ENCODE measurements around the gene NUP58.
"Not testable (repeated sequence)": the region's sequence is repeated elsewhere in the genome, so short reads cannot be mapped to it uniquely, and the experiment has no call there.

The NUP58 gene

GRCh38 chr13:25286969-25287961, 14.2 kb upstream of the NUP58 start, which contains the start of gene MTMR6:
MTMR6 (minus strand) TSS chr13:25287488; CDS start chr13:25287247, 241 bp downstream.
- no peaks in the 10 kb centered on the region for H3K9me3 ChIP-seq
- H3K4me1 ChIP-seq, result 0 out of 2 replicates have a peak, but pooled peaks cover 4% of the 10 kb centered on the region
- peak within 1 kb of the TSS; percentile 88 for H3K4me3 ChIP-seq
- H3K36me3 ChIP-seq (replicated peaks), result no peaks in the 10 kb centered on the region
- DNase-seq (ENCODE audit: low spot score in 2 of 2), result peak; percentile 76 to 95
- H3K27me3 ChIP-seq (ENCODE audit: low read depth), result peaks cover 7% of the 10 kb centered on the region
- in situ Hi-C loops (cut with MboI; ENCODE audit: low sequenced_read_pairs), result no loop called here

DNA sequence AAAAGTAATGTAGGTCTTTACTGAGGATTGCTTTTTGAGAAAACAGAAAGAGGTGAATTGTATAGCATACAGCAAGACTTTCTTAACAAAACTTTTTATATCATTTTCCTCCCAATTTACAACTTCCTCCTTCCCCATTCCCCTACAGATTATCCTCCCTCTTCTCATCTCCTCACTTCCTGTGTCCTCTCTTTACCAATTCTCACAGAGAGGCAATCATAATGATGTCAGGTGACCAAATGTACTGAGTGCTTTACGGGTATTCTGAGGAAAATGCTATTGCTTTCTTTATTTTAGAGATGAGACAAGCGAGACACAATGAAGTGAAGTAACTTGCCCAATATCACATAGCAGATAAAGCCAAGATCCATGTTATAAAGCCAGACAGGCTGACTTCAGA, 12.5 kb upstream of the NUP58 start:
- Histone ChIP-seq H3K36me3 (replicated peaks) (no peaks in the 10 kb centered on the region), H3K9me3 (no peaks in the 10 kb centered on the region), H3K4me1 (0 out of 2 replicates have a peak, but pooled peaks cover 4% of the 10 kb centered on the region), H3K4me3 (no peak overlapping the region), H3K27me3 (ENCODE audit: low read depth) (peaks cover 7% of the 10 kb centered on the region)
- in situ Hi-C loops (cut with MboI; ENCODE audit: low sequenced_read_pairs), result no loop called here
- DNase-seq (ENCODE audit: low spot score in 2 of 2), result no peak

DNA sequence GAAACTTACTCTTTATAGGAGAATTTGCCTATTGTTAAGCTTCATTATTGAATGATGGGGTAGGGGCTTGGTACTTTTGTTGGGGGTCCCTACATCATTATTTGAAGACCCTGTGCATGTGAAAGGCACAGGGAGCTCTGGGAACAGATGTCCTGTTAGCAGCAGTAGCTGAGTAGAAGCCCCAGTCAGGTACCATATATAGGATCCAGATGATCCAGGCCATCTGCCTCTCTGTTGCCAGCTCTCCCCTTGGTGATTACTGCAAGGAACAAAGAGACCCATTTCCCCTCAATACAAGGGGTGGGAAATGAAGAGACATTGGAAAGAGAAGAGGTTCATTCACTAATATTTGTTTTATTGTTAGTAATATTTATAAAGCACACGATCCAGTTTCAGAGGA, 9.7 kb upstream of the NUP58 start:
- H3K4me1 ChIP-seq, result no peaks in the 10 kb centered on the region
- no peak for DNase-seq (ENCODE audit: low spot score in 2 of 2)
- in situ Hi-C loops (cut with MboI; ENCODE audit: low sequenced_read_pairs), result no loop called here
- H3K36me3 ChIP-seq (replicated peaks), result no peaks in the 10 kb centered on the region
- H3K27me3 ChIP-seq (ENCODE audit: low read depth), result peaks cover 10% of the 10 kb centered on the region
- H3K9me3 ChIP-seq, result no peaks in the 10 kb centered on the region
- H3K4me3 ChIP-seq, result no peak overlapping the region

GRCh38 chr13:25292301-25292700, 9.1 kb upstream of the NUP58 start:
- no peaks in the 10 kb centered on the region for H3K4me1 ChIP-seq
- no peak for DNase-seq (ENCODE audit: low spot score in 2 of 2)

DNA sequence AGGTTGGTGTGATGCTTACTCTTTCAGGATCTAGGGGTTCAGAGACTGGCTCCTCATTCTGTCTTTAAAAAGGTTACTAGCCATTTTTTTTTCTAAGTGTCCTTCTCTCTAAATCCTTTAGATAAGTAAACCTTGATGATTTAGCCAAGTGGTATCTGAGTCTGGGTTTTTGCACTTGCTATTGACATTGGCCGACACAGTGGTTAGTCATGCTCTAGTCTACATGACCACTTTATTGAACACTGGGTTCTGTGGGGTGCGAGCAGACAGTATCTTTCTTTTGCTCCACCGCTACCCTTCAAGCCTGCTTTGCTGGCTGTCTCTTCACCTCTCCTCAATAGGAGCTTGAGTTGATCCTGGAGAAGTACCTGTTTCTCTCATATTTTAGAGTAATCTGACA, 6.2 kb upstream of the NUP58 start:
- no peaks in the 10 kb centered on the region for H3K9me3 ChIP-seq
- in situ Hi-C loops (cut with MboI; ENCODE audit: low sequenced_read_pairs), result no loop called here
- H3K4me3 ChIP-seq, result no peak overlapping the region
- peaks cover 9% of the 10 kb centered on the region for H3K27me3 ChIP-seq (ENCODE audit: low read depth)
- H3K4me1 ChIP-seq, result no peaks in the 10 kb centered on the region
- no peaks in the 10 kb centered on the region for H3K36me3 ChIP-seq (replicated peaks)
- no peak for DNase-seq (ENCODE audit: low spot score in 2 of 2)

More at GRCh38 chr13:25292301-25292700, 9.1 kb upstream of the NUP58 start:
- Histone ChIP-seq H3K27me3 (ENCODE audit: low read depth) (peaks cover 14% of the 10 kb centered on the region), H3K9me3 (no peaks in the 10 kb centered on the region), H3K4me3 (no peak overlapping the region), H3K36me3 (replicated peaks) (no peaks in the 10 kb centered on the region)
- in situ Hi-C loops (cut with MboI; ENCODE audit: low sequenced_read_pairs), result no loop called here

DNA sequence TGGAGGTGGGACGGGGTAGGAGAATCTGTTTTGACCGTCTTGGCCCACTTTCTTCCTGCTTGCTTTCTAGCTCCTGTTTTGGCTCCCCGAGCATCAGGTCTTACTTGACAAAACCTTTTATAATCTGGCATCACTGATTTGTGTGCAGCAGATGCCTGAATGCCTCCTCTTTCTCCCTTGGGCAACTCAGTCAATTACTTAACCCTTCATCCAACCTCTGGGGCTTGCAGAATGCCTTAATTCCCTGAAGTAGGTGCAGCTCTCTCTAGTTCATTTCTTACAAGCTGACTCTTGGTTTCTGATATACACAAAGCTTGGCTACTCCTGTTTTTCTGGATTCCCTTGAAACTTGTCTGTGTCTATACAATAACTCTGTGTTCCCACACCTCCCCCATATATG, 5.7 kb upstream of the NUP58 start:
- no peak for DNase-seq (ENCODE audit: low spot score in 2 of 2)
- in situ Hi-C loops (cut with MboI; ENCODE audit: low sequenced_read_pairs), result no loop called here

GRCh38 chr13:25300861-25301346, 521 bp upstream of the NUP58 start:
- no peak for DNase-seq (ENCODE audit: low spot score in 2 of 2)
- in situ Hi-C loops (cut with MboI; ENCODE audit: low sequenced_read_pairs), result no loop called here
- Histone ChIP-seq H3K9me3 (no peaks in the 10 kb centered on the region), H3K27me3 (ENCODE audit: low read depth) (peaks cover 9% of the 10 kb centered on the region), H3K4me1 (peaks cover 11% of the 10 kb centered on the region; the same call in 1 of the 2 replicates), H3K4me3 (peak overlapping the region; percentile 91), H3K36me3 (replicated peaks) (peaks cover 20% of the 10 kb centered on the region)

More for the DNA sequence above, 5.7 kb upstream of the NUP58 start:
- H3K36me3 ChIP-seq (replicated peaks), result no peaks in the 10 kb centered on the region
- H3K27me3 ChIP-seq (ENCODE audit: low read depth), result peaks cover 9% of the 10 kb centered on the region
- H3K4me3 ChIP-seq, result no peak overlapping the region
- no peaks in the 10 kb centered on the region for H3K4me1 ChIP-seq
- no peaks in the 10 kb centered on the region for H3K9me3 ChIP-seq

DNA sequence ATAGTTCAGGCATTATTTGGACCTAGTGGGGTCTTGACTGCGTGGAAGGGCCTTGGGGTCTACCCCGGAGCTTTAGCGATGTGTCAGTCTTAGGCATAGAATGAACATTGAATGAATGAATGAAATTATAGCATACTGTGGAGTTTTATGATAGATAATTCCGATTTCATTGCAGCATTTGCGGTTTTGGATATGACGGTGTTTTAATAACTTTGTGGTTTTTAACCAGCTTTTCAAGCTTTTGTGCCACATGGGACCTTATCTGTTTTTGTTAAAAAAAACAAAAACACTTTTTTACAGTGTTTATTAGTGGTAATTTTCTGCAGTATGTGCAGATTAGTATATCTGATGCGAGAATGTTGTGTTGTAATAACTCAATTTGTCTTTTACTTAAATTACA, 696 bp downstream of the NUP58 start:
- H3K27me3 ChIP-seq (ENCODE audit: low read depth), result peaks cover 2% of the 10 kb centered on the region; the same call in 1 of the 2 replicates
- H3K36me3 ChIP-seq (replicated peaks), result peaks cover 26% of the 10 kb centered on the region
- H3K4me3 ChIP-seq, result peak overlapping the region; percentile 91
- no peaks in the 10 kb centered on the region for H3K9me3 ChIP-seq
- no peak for DNase-seq (ENCODE audit: low spot score in 2 of 2)
- in situ Hi-C loops (cut with MboI; ENCODE audit: low sequenced_read_pairs), result no loop called here
- H3K4me1 ChIP-seq, result peaks cover 11% of the 10 kb centered on the region; the same call in 1 of the 2 replicates

GRCh38 chr13:25306671-25307464, 5.4 kb downstream of the NUP58 start:
- H3K27me3 ChIP-seq (ENCODE audit: low read depth), result no peaks in the 10 kb centered on the region
- in situ Hi-C loops (cut with MboI; ENCODE audit: low sequenced_read_pairs), result no loop called here
- H3K4me3 ChIP-seq, result no peak overlapping the region
- H3K9me3 ChIP-seq, result no peaks in the 10 kb centered on the region
- DNase-seq (ENCODE audit: low spot score in 2 of 2), result no peak
- peaks cover 7% of the 10 kb centered on the region; the same call in 1 of the 2 replicates for H3K4me1 ChIP-seq
- H3K36me3 ChIP-seq (replicated peaks), result peaks cover 68% of the 10 kb centered on the region

DNA sequence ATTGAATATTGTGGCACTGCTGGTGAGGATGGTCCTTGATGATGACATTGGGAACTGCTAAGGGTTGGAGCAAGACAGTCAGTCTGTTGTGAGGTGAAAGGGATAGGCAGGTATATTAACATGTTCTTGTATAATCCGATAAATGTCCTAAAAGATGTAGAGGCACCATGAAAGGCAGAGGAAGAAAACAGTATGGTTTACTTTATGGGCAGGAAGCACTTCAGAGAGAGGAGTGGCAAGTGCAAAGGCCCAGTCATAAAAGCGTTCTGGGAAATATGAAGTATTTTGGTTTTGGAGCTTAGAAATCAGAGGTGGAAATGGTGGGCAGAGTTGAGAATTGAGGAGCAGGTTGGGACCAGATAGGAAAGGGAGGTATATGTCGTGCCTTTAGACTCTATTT, 9.5 kb downstream of the NUP58 start:
- in situ Hi-C loops (cut with MboI; ENCODE audit: low sequenced_read_pairs), result no loop called here
- Histone ChIP-seq H3K36me3 (replicated peaks) (peaks cover 86% of the 10 kb centered on the region), H3K4me3 (no peak overlapping the region), H3K27me3 (ENCODE audit: low read depth) (no peaks in the 10 kb centered on the region), H3K4me1 (no peaks in the 10 kb centered on the region; the same call in 1 of the 2 replicates), H3K9me3 (no peaks in the 10 kb centered on the region)
- DNase-seq (ENCODE audit: low spot score in 2 of 2), result no peak

GRCh38 chr13:25318946-25319345, 17.5 kb downstream of the NUP58 start:
- H3K4me1 ChIP-seq; H3K27me3 ChIP-seq (ENCODE audit: low read depth); H3K9me3 ChIP-seq; in situ Hi-C loops (cut with MboI; ENCODE audit: low sequenced_read_pairs); H3K4me3 ChIP-seq; DNase-seq (ENCODE audit: low spot score in 2 of 2): not testable (repeated sequence)
- H3K36me3 ChIP-seq (replicated peaks), result peaks cover 85% of the 10 kb centered on the region

GRCh38 chr13:25319771-25320170, 18.3 kb downstream of the NUP58 start:
- Histone ChIP-seq H3K9me3 (no peaks in the 10 kb centered on the region), H3K36me3 (replicated peaks) (peaks cover 82% of the 10 kb centered on the region), H3K27me3 (ENCODE audit: low read depth) (no peaks in the 10 kb centered on the region), H3K4me1 (no peaks in the 10 kb centered on the region), H3K4me3 (no peak overlapping the region)
- no peak for DNase-seq (ENCODE audit: low spot score in 2 of 2)
- in situ Hi-C loops (cut with MboI; ENCODE audit: low sequenced_read_pairs), result no loop called here

GRCh38 chr13:25324100-25324499, 22.7 kb downstream of the NUP58 start:
- H3K27me3 ChIP-seq (ENCODE audit: low read depth), result no peaks in the 10 kb centered on the region
- no peak overlapping the region for H3K4me3 ChIP-seq
- no peaks in the 10 kb centered on the region for H3K4me1 ChIP-seq
- no peak for DNase-seq (ENCODE audit: low spot score in 2 of 2)
- in situ Hi-C loops (cut with MboI; ENCODE audit: low sequenced_read_pairs), result no loop called here
- H3K9me3 ChIP-seq, result no peaks in the 10 kb centered on the region
- peaks cover 88% of the 10 kb centered on the region for H3K36me3 ChIP-seq (replicated peaks)
